HepG2 (cell line): ENCODE results near the gene HOXA5. TPM values are rescaled to one million over a fixed set of nuclear protein-coding genes. Genes with fewer than 3 reads are reported as not detected.

Source experiments
- AKAP8 ChIP-seq: sonication (generic); formaldehyde crosslinking; IDR thresholded peaks from 2 replicates; pipeline ENCODE4 v1.5.1; 2020; ENCODE audit warnings: mild to moderate bottlenecking, missing genetic modification reagents
- FIP1L1 ChIP-seq: fragments of 200-400 bp; formaldehyde crosslinking; IDR thresholded peaks from 2 replicates; pipeline ENCODE4 v1.6.1; 2018; ENCODE audit warnings: low read depth, mild to moderate bottlenecking, low read length, moderate library complexity, borderline replicate concordance; ENCODE audit not compliant: insufficient read depth
- MZF1 ChIP-seq: sonication (generic); formaldehyde crosslinking; IDR thresholded peaks from 2 replicates; pipeline ENCODE4 v1.8.1; 2023; ENCODE audit warnings: mild to moderate bottlenecking, missing genetic modification reagents, borderline replicate concordance
- RFX5 ChIP-seq: IDR thresholded peaks from 2 replicates; pipeline ENCODE4 v1.6.1; 2011; ENCODE audit warnings: low read depth, low read length, improper control_type of control experiment
- SIN3B ChIP-seq: fragments of 150-350 bp; IDR thresholded peaks from 2 replicates; pipeline ENCODE4 v1.6.1; 2014; ENCODE audit warnings: low read length
- TP53 ChIP-seq: sonication (generic); formaldehyde crosslinking; conservative IDR thresholded peaks from 2 replicates; pipeline ENCODE4 v1.4.0; 2020; ENCODE audit warnings: missing genetic modification reagents
- ZNF207 ChIP-seq: fragments of 450-650 bp; IDR thresholded peaks from 2 replicates; pipeline ENCODE4 v1.6.1; 2016; ENCODE audit warnings: antibody characterized with exemption, borderline replicate concordance
- ZNF430 ChIP-seq: sonication (generic); formaldehyde crosslinking; IDR thresholded peaks from 2 replicates; pipeline ENCODE4 v1.9.0; 2021; ENCODE audit warnings: mild to moderate bottlenecking, missing genetic modification reagents
- ZNF543 ChIP-seq: sonication (generic); formaldehyde crosslinking; IDR thresholded peaks from 2 replicates; pipeline ENCODE4 v1.4.0; 2020; ENCODE audit warnings: mild to moderate bottlenecking, missing genetic modification reagents
- ZNF563 ChIP-seq: sonication (generic); formaldehyde crosslinking; IDR thresholded peaks from 2 replicates; pipeline ENCODE4 v1.8.0; 2022; ENCODE audit warnings: mild to moderate bottlenecking, moderate library complexity, missing genetic modification reagents
- ZNF619 ChIP-seq: sonication (generic); formaldehyde crosslinking; IDR thresholded peaks from 2 replicates; pipeline ENCODE4 v1.4.0; 2020; ENCODE audit warnings: mild to moderate bottlenecking, missing genetic modification reagents
- ZNF713 ChIP-seq: sonication (generic); formaldehyde crosslinking; IDR thresholded peaks from 2 replicates; pipeline ENCODE4 v1.4.0; 2020; ENCODE audit warnings: mild to moderate bottlenecking, missing genetic modification reagents
- ZSCAN25 ChIP-seq: sonication (generic); formaldehyde crosslinking; IDR thresholded peaks from 2 replicates; pipeline ENCODE4 v1.8.0; 2022; ENCODE audit warnings: mild to moderate bottlenecking, missing genetic modification reagents
- polyA plus RNA-seq, 8 experiments: library from polyadenylated mRNA; depleted of rRNA in 3 of 8; stranded (reverse) in 7 of 8; unstranded in 1 of 8; fragments of >200 nt; fragmentation: Illumina TruSeq in 4 of 8; extraction: Trizol in 4 of 8; gene quantifications; 2 replicates each; pipeline versions ENCODE4 v1.2.1 to v1.2.3, GENCODE V29; 2011 to 2016; ENCODE audit warnings: low read depth in 4 of 8, missing spikeins in 1 of 8, mixed read lengths in 1 of 8; ENCODE audit not compliant: insufficient read depth in 1 of 8
- total RNA-seq, 5 experiments: library from RNA; depleted of rRNA; stranded (reverse); fragments of >200 nt; fragmentation: Illumina TruSeq; extraction: Trizol; gene quantifications; 2 replicates each; pipeline ENCODE4 v1.2.3, GENCODE V29; 2016; ENCODE audit warnings: low read depth in 1 of 5
- TF ChIP-seq, protein P1 (sequence below): sonication (generic); formaldehyde crosslinking; IDR thresholded peaks from 2 replicates; pipeline ENCODE4 v1.5.0; 2020; ENCODE audit warnings: mild to moderate bottlenecking, low read depth, missing genetic modification reagents, borderline replicate concordance
- TF ChIP-seq, protein P2 (sequence below): sonication (generic); formaldehyde crosslinking; IDR thresholded peaks from 2 replicates; pipeline ENCODE4 v1.4.0; 2020; ENCODE audit warnings: missing genetic modification reagents
- TF ChIP-seq, protein P3 (sequence below): sonication (generic); formaldehyde crosslinking; IDR thresholded peaks from 2 replicates; pipeline ENCODE4 v1.4.0; 2020; ENCODE audit warnings: mild to moderate bottlenecking, missing genetic modification reagents
- TF ChIP-seq, protein P4 (sequence below): fragments of 450-650 bp; IDR thresholded peaks from 2 replicates; pipeline ENCODE4 v1.6.1; 2016
- TF ChIP-seq, protein P5 (sequence below): sonication (generic); formaldehyde crosslinking; IDR thresholded peaks from 2 replicates; pipeline ENCODE4 v1.5.0; 2020; ENCODE audit warnings: mild to moderate bottlenecking, missing genetic modification reagents, borderline replicate concordance

HOXA5 gene
- total and polyA plus RNA-seq, 2 of the 13 experiments (the other 11 are each of a cell fraction or from before 2014, with no cell fraction given): 3.2 to 3.6 TPM

DNA sequence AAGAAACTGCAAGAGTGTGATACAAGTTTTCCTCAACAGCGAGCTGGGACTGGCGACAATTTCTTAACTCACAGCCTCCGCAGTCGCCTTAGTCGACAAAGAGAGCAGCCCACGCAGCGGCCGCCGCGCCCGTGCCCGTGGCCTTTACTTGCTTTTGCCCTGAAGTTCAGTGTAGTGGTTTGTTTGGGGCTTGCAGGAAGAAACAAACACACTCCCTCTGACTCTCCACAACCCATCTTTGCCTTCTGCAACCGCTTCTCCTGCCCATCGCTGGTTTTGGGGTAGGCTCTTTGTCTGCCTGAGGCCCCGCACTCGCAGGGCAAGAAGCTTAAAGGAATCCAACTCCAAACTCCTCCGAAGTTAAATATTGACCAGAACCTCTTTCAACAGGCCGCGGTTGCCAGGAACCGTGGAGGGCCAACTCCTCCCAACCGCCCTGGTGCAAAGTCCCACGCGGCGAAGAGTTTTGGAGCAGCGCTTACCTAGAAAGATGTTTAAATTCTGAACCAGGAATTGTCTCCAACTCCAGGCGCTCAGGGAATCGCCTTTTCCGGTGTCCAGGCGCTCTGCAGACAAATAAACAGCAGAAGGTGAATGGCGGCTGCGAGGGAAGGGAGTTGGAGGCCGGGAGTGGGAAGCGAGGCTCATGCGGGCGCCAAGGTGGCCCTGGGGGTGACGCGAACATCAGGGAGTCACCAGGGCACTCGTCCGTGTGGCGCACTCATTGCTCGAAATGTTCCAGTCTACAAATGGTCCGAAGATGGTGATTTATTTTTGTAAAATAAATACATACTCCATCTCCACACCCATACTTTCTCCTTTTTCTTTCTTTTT, 21.2 kb downstream of the HOXA5 start (continued):
- TF ChIP-seq ZNF563 (peak; percentile 40; the same call in 1 of the 2 replicates), SIN3B (no peak), FIP1L1 (no peak), ZNF207 (no peak), ZNF713 (CRISPR knock-in tag) (no peak), ZNF619 (CRISPR knock-in tag) (no peak), ZSCAN25 (peak; percentile 63; the same call in 1 of the 2 replicates), RFX5 (no peak), AKAP8 (no peak), ZNF543 (peak; percentile 86), TP53 (CRISPR knock-in tag) (no peak), ZNF430 (CRISPR knock-in tag) (peak; percentile 91; the same call in 1 of the 2 replicates), MZF1 (CRISPR knock-in tag) (no peak)
- TF ChIP-seq, protein P1, sequence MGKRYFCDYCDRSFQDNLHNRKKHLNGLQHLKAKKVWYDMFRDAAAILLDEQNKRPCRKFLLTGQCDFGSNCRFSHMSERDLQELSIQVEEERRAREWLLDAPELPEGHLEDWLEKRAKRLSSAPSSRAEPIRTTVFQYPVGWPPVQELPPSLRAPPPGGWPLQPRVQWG (CRISPR knock-in tag): no peak
- TF ChIP-seq, protein P2, sequence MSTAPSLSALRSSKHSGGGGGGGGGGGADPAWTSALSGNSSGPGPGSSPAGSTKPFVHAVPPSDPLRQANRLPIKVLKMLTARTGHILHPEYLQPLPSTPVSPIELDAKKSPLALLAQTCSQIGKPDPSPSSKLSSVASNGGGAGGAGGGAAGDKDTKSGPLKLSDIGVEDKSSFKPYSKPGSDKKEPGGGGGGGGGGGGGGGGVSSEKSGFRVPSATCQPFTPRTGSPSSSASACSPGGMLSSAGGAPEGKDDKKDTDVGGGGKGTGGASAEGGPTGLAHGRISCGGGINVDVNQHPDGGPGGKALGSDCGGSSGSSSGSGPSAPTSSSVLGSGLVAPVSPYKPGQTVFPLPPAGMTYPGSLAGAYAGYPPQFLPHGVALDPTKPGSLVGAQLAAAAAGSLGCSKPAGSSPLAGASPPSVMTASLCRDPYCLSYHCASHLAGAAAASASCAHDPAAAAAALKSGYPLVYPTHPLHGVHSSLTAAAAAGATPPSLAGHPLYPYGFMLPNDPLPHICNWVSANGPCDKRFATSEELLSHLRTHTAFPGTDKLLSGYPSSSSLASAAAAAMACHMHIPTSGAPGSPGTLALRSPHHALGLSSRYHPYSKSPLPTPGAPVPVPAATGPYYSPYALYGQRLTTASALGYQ (CRISPR knock-in tag): peak; percentile 87
- TF ChIP-seq, protein P3, sequence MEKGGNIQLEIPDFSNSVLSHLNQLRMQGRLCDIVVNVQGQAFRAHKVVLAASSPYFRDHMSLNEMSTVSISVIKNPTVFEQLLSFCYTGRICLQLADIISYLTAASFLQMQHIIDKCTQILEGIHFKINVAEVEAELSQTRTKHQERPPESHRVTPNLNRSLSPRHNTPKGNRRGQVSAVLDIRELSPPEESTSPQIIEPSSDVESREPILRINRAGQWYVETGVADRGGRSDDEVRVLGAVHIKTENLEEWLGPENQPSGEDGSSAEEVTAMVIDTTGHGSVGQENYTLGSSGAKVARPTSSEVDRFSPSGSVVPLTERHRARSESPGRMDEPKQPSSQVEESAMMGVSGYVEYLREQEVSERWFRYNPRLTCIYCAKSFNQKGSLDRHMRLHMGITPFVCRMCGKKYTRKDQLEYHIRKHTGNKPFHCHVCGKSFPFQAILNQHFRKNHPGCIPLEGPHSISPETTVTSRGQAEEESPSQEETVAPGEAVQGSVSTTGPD: peak; percentile 64; the same call in 1 of the 2 replicates
- TF ChIP-seq, protein P4, sequence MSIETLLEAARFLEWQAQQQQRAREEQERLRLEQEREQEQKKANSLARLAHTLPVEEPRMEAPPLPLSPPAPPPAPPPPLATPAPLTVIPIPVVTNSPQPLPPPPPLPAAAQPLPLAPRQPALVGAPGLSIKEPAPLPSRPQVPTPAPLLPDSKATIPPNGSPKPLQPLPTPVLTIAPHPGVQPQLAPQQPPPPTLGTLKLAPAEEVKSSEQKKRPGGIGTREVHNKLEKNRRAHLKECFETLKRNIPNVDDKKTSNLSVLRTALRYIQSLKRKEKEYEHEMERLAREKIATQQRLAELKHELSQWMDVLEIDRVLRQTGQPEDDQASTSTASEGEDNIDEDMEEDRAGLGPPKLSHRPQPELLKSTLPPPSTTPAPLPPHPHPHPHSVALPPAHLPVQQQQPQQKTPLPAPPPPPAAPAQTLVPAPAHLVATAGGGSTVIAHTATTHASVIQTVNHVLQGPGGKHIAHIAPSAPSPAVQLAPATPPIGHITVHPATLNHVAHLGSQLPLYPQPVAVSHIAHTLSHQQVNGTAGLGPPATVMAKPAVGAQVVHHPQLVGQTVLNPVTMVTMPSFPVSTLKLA: no peak
- TF ChIP-seq, protein P5, sequence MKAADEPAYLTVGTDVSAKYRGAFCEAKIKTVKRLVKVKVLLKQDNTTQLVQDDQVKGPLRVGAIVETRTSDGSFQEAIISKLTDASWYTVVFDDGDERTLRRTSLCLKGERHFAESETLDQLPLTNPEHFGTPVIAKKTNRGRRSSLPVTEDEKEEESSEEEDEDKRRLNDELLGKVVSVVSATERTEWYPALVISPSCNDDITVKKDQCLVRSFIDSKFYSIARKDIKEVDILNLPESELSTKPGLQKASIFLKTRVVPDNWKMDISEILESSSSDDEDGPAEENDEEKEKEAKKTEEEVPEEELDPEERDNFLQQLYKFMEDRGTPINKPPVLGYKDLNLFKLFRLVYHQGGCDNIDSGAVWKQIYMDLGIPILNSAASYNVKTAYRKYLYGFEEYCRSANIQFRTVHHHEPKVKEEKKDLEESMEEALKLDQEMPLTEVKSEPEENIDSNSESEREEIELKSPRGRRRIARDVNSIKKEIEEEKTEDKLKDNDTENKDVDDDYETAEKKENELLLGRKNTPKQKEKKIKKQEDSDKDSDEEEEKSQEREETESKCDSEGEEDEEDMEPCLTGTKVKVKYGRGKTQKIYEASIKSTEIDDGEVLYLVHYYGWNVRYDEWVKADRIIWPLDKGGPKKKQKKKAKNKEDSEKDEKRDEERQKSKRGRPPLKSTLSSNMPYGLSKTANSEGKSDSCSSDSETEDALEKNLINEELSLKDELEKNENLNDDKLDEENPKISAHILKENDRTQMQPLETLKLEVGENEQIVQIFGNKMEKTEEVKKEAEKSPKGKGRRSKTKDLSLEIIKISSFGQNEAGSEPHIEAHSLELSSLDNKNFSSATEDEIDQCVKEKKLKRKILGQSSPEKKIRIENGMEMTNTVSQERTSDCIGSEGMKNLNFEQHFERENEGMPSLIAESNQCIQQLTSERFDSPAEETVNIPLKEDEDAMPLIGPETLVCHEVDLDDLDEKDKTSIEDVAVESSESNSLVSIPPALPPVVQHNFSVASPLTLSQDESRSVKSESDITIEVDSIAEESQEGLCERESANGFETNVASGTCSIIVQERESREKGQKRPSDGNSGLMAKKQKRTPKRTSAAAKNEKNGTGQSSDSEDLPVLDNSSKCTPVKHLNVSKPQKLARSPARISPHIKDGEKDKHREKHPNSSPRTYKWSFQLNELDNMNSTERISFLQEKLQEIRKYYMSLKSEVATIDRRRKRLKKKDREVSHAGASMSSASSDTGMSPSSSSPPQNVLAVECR (CRISPR knock-in tag): peak; percentile 68
